22Rv1 (cell line): ENCODE measurements around the gene SMO.

Experiments used
- CTCF ChIP-seq: fragments of 450-650 bp; IDR thresholded peaks from 2 replicates; pipeline ENCODE4 v1.5.1; 2017; ENCODE audit warnings: mild to moderate bottlenecking
- ZFX ChIP-seq: fragments of 450-650 bp; IDR thresholded peaks from 2 replicates; pipeline ENCODE4 v1.6.1; 2017; ENCODE audit warnings: antibody characterized with exemption, borderline replicate concordance

DNA sequence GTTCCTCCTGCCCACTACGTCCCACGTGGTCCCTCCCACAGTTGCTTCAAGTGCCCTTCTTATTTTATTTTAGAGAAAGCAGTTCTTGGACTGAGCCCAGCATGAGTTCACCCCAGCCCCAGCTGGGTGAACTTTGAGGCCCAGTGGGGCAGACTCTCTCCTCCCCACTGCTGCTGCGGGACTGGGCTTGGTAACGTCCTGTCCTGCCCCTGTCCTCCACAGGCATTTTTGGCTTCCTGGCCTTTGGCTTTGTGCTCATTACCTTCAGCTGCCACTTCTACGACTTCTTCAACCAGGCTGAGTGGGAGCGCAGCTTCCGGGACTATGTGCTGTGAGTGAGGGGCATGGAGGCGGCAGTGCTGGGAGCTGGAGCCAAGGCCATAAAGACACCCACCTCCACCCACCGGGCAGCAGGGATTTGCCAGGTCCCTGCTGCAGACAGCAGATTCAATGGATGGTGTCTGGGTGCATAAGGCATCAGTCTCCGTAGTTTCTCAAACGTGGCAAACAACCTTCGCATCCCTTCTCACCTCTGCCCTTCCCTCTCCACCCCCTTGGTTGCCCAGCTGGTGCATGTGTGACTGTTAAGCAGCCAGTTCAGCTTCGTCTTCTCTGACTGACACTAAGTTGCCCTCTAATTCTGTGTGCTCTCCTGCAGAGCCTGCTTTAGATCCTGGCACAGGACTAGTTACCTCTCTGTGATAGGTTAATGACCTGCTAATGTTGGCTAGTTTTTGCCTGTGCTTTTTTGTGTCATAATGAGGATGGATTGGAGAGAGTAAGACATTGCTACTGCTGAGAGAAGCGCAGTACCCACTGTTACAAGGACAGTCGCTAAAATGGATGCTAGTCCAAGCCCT lies 20.9 kb downstream of the SMO start:
- TF ChIP-seq CTCF (no peak), ZFX (no peak)
